ENCODE data around the gene NECTIN2. TPM values are rescaled to one million over a fixed set of nuclear protein-coding genes. Genes with fewer than 3 reads are reported as not detected.

The NECTIN2 gene
- total RNA-seq, 4 donors from 2014 or later, result 56.2 to 78.2 (median 67.5) TPM

DNA sequence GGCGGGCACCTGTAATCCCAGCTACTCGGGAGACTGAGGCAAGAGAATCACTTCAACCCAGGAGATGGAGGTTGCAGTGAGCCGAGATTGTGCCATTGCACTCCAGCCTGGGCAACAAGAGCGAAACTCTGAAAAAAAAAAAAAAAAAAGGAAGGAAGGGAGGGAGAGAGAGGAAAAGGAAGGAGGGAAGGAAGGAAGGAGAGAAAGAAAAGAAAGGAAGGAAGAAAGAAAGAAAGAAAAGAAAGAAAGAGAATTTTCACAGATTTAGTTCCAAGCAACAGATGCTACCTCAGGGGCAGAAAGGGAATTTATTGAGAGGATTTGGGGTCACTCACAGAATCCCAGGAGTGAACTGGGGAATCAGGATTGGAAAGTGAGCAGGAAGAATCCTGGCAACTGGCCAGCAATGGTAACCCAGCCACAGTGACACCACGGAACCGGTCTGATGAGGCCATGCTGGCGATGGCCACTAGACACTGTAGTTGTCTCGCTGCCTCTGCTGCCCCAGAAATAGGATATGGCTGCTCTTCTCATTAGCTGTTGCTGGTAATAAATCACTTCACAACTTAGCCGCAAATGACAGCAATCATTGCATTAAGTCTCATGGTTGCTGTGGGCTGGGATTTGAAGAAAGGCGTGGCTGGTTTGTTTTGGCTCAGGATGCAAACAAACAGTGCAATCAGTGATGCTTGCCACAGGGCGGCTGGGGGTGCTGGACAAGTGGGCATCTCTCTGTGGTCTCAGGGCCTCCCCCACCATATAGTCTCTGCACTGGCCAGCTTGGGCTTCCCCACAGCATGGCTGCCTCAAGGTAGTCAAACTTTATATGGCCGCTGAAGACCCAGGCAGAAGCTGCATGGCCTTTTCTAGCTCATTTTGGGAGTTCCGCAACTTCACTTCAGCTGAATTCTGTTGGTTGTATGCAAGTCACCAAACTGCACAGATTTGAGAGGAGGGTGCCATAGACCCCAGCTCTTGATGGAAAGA, 42.4 kb upstream of the NECTIN2 start:
- Histone ChIP-seq H3K36me3 (peaks cover 4% of the 10 kb centered on the region), H3K9me3 (no peaks in the 10 kb centered on the region), H3K27me3 (no peaks in the 10 kb centered on the region), H3K4me1 (peaks cover 27% of the 10 kb centered on the region), H3K4me3 (no peak overlapping the region), H3K27ac (no peak overlapping the region)
- DNase-seq (ENCODE audit: low spot score in 2 of 2), result no peak
- 88% methylated on average over 13 of the region's 13 CpGs for WGBS
- no peak for TF ChIP-seq POLR2AphosphoS5 (IDR thresholded peaks at IDR 0.05)
- TF ChIP-seq POLR2A (IDR thresholded peaks at IDR 0.05), result no peak
- TF ChIP-seq, protein P1, sequence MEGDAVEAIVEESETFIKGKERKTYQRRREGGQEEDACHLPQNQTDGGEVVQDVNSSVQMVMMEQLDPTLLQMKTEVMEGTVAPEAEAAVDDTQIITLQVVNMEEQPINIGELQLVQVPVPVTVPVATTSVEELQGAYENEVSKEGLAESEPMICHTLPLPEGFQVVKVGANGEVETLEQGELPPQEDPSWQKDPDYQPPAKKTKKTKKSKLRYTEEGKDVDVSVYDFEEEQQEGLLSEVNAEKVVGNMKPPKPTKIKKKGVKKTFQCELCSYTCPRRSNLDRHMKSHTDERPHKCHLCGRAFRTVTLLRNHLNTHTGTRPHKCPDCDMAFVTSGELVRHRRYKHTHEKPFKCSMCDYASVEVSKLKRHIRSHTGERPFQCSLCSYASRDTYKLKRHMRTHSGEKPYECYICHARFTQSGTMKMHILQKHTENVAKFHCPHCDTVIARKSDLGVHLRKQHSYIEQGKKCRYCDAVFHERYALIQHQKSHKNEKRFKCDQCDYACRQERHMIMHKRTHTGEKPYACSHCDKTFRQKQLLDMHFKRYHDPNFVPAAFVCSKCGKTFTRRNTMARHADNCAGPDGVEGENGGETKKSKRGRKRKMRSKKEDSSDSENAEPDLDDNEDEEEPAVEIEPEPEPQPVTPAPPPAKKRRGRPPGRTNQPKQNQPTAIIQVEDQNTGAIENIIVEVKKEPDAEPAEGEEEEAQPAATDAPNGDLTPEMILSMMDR (IDR thresholded peaks at IDR 0.05), result no peak
- no peak for TF ChIP-seq EP300 (IDR thresholded peaks at IDR 0.05)

- Histone ChIP-seq H3K4me1 (peaks cover 46% of the 10 kb centered on the region), H3K4me3 (no peak overlapping the region), H3K36me3 (peaks cover 3% of the 10 kb centered on the region), H3K9me3 (no peaks in the 10 kb centered on the region), H3K27ac (no peak overlapping the region), H3K27me3 (no peaks in the 10 kb centered on the region)
- no peak for DNase-seq (ENCODE audit: low spot score in 2 of 2)
- WGBS, result 72% methylated on average over 7 of the region's 7 CpGs
- TF ChIP-seq EP300 (IDR thresholded peaks at IDR 0.05) (no peak), POLR2AphosphoS5 (IDR thresholded peaks at IDR 0.05) (no peak), POLR2A (IDR thresholded peaks at IDR 0.05) (no peak)
- TF ChIP-seq, protein P1 (IDR thresholded peaks at IDR 0.05), result no peak
Measured at GRCh38 chr19:44806291-44806690, 39.8 kb upstream of the NECTIN2 start.

GRCh38 chr19:44807162-44807561, 38.9 kb upstream of the NECTIN2 start:
- Histone ChIP-seq H3K4me3 (no peak overlapping the region), H3K36me3 (peaks cover 2% of the 10 kb centered on the region), H3K27ac (peak overlapping the region; percentile 61), H3K27me3 (no peaks in the 10 kb centered on the region), H3K9me3 (no peaks in the 10 kb centered on the region), H3K4me1 (peaks cover 46% of the 10 kb centered on the region)
- no peak for DNase-seq (ENCODE audit: low spot score in 2 of 2)
- 20% methylated on average over 1 of the region's 5 CpGs for WGBS
- TF ChIP-seq POLR2AphosphoS5 (IDR thresholded peaks at IDR 0.05) (no peak), POLR2A (IDR thresholded peaks at IDR 0.05) (no peak), EP300 (IDR thresholded peaks at IDR 0.05) (no peak)
- TF ChIP-seq, protein P1 (IDR thresholded peaks at IDR 0.05), result no peak

- TF ChIP-seq EP300 (IDR thresholded peaks at IDR 0.05) (no peak), POLR2A (IDR thresholded peaks at IDR 0.05) (no peak), POLR2AphosphoS5 (IDR thresholded peaks at IDR 0.05) (no peak)
- TF ChIP-seq, protein P1 (IDR thresholded peaks at IDR 0.05), result no peak
- H3K4me3 ChIP-seq, result peak overlapping the region; percentile 55
- DNase-seq (ENCODE audit: low spot score in 2 of 2), result no peak
Measured at GRCh38 chr19:44807652-44808462, 38.2 kb upstream of the NECTIN2 start.

More at GRCh38 chr19:44807652-44808462, 38.2 kb upstream of the NECTIN2 start:
- H3K27ac ChIP-seq, result peak overlapping the region; percentile 24
- 24% methylated on average over 13 of the region's 14 CpGs for WGBS
- H3K4me1 ChIP-seq, result peaks cover 46% of the 10 kb centered on the region
- H3K36me3 ChIP-seq, result no peaks in the 10 kb centered on the region
- no peaks in the 10 kb centered on the region for H3K9me3 ChIP-seq
- H3K27me3 ChIP-seq, result no peaks in the 10 kb centered on the region

Measured in suprapubic skin (tissue), 4 donors.